Smooth muscle cell (in vitro differentiated cells): ENCODE measurements around the gene CELF2. TPM values are rescaled to one million over a fixed set of nuclear protein-coding genes. Genes with fewer than 3 reads are reported as not detected.

Experiments
- DNase-seq: peaks from one replicate; lab custom pipeline; 2025; ENCODE audit not compliant: unreplicated experiment; lab: John Stamatoyannopoulos, UW
- H2AFZ ChIP-seq: fragments of 200-600 bp; sonication (generic); 2 replicates; pipeline ENCODE4 v1.6.0; 2016; ENCODE audit warnings: antibody characterized with exemption, low read depth, mild to moderate bottlenecking
- H3F3A ChIP-seq: fragments of 200-600 bp; sonication (generic); 2 replicates; pipeline ENCODE4 v1.6.0; 2017; ENCODE audit warnings: antibody characterized with exemption, low read depth
- H3K27ac ChIP-seq: fragments of 200-600 bp; sonication (generic); 2 replicates; pipeline ENCODE4 v1.5.1; 2016; ENCODE audit warnings: low read depth, mild to moderate bottlenecking
- H3K27me3 ChIP-seq: fragments of 200-600 bp; sonication (generic); 2 replicates; pipeline ENCODE4 v1.6.1; 2016; ENCODE audit warnings: low read depth, mild to moderate bottlenecking
- H3K36me3 ChIP-seq: fragments of 200-600 bp; sonication (generic); 2 replicates; pipeline ENCODE4 v1.5.1; 2016; ENCODE audit warnings: low read depth
- H3K4me1 ChIP-seq: fragments of 200-600 bp; sonication (generic); 2 replicates; pipeline ENCODE4 v1.5.1; 2016; ENCODE audit warnings: low read depth
- H3K4me2 ChIP-seq: fragments of 200-600 bp; sonication (generic); 2 replicates; pipeline ENCODE4 v1.6.0; 2016; ENCODE audit warnings: mild to moderate bottlenecking
- H3K4me3 ChIP-seq: fragments of 200-600 bp; sonication (generic); 2 replicates; pipeline ENCODE4 v1.5.1; 2016; ENCODE audit warnings: mild to moderate bottlenecking
- H3K79me2 ChIP-seq: fragments of 200-600 bp; sonication (generic); 2 replicates; pipeline ENCODE4 v1.6.0; 2016; ENCODE audit warnings: low read depth, mild to moderate bottlenecking
- H3K9ac ChIP-seq: fragments of 200-600 bp; sonication (generic); 2 replicates; pipeline ENCODE4 v1.6.0; 2016; ENCODE audit warnings: low read depth
- H3K9me3 ChIP-seq: fragments of 200-600 bp; sonication (generic); replicated peaks from 2 replicates; pipeline ENCODE4 v1.5.1; 2016; ENCODE audit warnings: low read depth
- H4K20me1 ChIP-seq: fragments of 200-600 bp; sonication (generic); 2 replicates; pipeline ENCODE4 v1.6.0; 2016; ENCODE audit warnings: low read depth
- WGBS: methylation state at CpG from one replicate; pipeline ENCODE4 v1.1.7; 2016; ENCODE audit warnings: low lambda C conversion rate; 5-methylcytosine and 5-hydroxymethylcytosine counted together
- polyA plus RNA-seq: library from polyadenylated mRNA; unstranded; fragments of >200 nt; fragmentation: Nextera tagmentation; extraction: Ambion mirVana; gene quantifications from 2 replicates; pipeline ENCODE4 v1.2.1, GENCODE V29; 2016
- total RNA-seq: library from RNA; depleted of rRNA; stranded (reverse); fragments of >200 nt; gene quantifications from 2 replicates; pipeline ENCODE4 v1.2.3, GENCODE V29; 2014
- TF ChIP-seq, protein P1 (sequence below): fragments of 200-600 bp; sonication (generic); IDR thresholded peaks from 2 replicates; pipeline ENCODE4 v1.5.1; 2017; ENCODE audit warnings: borderline replicate concordance, mild to moderate bottlenecking, antibody characterized with exemption; ENCODE audit not compliant: insufficient read depth, poor library complexity, severe bottlenecking

CELF2 gene
- total and polyA plus RNA-seq, 2 experiments from 2014 or later = 3.0 to 4.7 TPM

DNA sequence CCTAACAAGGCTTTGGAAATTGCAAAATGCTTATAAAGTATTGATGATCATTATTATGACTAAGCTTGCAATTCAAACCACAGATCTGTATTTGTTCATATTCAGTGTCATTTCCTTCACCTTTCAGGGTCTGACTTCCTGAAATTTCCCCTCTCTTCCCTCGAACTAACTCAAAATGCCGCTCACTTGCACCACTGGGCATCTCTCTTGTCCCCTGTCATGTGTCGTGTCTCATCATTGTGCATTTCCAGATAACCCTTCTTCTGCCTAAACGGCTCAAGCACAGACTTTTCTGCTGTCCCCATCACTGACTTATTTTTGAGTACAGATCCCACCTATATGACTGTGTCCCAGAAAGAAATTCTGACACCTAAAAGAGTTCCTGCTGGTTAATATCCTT, 41.0 kb upstream of the CELF2 start:
- Histone ChIP-seq H2AFZ (no peak overlapping the region), H3K27me3 (peaks cover 36% of the 10 kb centered on the region), H3K9ac (no peak overlapping the region), H4K20me1 (no peaks in the 10 kb centered on the region), H3K4me1 (no peaks in the 10 kb centered on the region), H3K4me3 (no peak overlapping the region), H3K9me3 (no peaks in the 10 kb centered on the region), H3K36me3 (no peaks in the 10 kb centered on the region), H3K27ac (no peak overlapping the region), H3F3A (no peaks in the 10 kb centered on the region), H3K4me2 (no peak overlapping the region), H3K79me2 (no peaks in the 10 kb centered on the region)
- whole genome bisulfite sequencing = 96% methylated on average over 4 of the region's 4 CpGs
- TF ChIP-seq, protein P1, sequence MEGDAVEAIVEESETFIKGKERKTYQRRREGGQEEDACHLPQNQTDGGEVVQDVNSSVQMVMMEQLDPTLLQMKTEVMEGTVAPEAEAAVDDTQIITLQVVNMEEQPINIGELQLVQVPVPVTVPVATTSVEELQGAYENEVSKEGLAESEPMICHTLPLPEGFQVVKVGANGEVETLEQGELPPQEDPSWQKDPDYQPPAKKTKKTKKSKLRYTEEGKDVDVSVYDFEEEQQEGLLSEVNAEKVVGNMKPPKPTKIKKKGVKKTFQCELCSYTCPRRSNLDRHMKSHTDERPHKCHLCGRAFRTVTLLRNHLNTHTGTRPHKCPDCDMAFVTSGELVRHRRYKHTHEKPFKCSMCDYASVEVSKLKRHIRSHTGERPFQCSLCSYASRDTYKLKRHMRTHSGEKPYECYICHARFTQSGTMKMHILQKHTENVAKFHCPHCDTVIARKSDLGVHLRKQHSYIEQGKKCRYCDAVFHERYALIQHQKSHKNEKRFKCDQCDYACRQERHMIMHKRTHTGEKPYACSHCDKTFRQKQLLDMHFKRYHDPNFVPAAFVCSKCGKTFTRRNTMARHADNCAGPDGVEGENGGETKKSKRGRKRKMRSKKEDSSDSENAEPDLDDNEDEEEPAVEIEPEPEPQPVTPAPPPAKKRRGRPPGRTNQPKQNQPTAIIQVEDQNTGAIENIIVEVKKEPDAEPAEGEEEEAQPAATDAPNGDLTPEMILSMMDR = no peak
- no peak for DNase-seq

DNA sequence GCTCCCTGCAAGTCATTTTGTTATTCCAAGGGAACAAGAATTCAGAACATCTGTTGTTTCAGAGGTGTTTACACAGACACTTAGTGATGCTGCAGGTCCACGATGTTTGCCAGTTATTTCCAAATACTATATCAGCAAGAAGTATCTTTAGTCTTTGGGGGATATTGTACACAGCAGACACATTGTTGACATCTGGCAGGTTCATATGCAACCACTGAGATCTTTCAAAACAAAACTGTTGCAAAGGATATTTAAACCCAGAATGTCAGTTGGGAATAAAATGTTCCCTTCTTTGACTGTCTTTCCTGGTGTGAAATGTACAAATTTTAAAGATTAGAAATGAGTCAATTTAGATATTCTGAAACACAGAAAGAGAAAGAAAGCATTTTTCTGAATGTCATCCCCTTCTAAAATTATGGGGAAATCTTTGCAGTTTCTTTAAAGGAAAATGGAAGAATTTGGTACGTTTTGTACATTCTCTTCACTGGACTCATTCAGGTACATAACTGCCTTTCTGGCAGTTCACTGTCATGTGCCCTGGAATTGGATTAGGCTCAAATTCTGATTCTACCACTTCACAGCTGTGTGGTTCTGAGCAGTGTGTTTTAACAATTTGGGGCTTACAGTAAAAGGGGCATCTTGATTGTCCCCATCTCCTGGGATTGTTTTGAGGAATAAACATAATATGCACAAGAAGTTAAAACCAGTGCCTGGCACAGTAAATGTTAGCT, 40.3 kb upstream of the CELF2 start:
- H3K4me3 ChIP-seq = no peak overlapping the region
- no peak overlapping the region for H2AFZ ChIP-seq
- H3K27ac ChIP-seq = no peak overlapping the region
- H3K4me1 ChIP-seq = no peaks in the 10 kb centered on the region
- no peak overlapping the region for H3K4me2 ChIP-seq
- 86% methylated on average over 2 of the region's 2 CpGs for WGBS
- H3K9ac ChIP-seq = no peak overlapping the region
- H3K79me2 ChIP-seq = no peaks in the 10 kb centered on the region
- no peaks in the 10 kb centered on the region for H4K20me1 ChIP-seq
- TF ChIP-seq, protein P1 = no peak
- no peaks in the 10 kb centered on the region for H3K36me3 ChIP-seq
- no peaks in the 10 kb centered on the region for H3K9me3 ChIP-seq
- H3K27me3 ChIP-seq = peaks cover 30% of the 10 kb centered on the region
- no peak for DNase-seq
- H3F3A ChIP-seq = no peaks in the 10 kb centered on the region

DNA sequence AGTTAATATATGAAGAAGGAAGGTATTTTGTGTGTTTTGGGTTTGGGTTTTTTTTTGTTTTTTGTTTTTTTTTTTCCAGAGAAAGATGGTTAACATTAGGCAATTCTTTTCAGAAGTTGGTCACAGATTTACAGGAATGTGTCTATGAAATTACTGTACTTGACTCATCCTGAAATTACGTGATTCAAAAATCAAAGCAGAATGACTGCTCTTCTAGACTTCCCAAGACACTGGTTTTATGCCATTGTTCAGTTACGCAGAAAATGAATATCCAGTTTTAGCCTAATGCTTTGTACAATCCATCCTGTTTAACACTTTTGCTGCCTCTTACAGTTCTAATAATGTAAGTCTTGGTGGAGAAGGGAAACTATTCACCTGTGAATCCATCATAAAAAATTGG, 39.7 kb upstream of the CELF2 start:
- H3K27me3 ChIP-seq = peaks cover 26% of the 10 kb centered on the region
- H3K4me1 ChIP-seq = no peaks in the 10 kb centered on the region
- TF ChIP-seq, protein P1 = no peak
- no peaks in the 10 kb centered on the region for H4K20me1 ChIP-seq
- H3K27ac ChIP-seq = no peak overlapping the region
- no peak for DNase-seq
- no peak overlapping the region for H3K9ac ChIP-seq
- H3K4me3 ChIP-seq = no peak overlapping the region
- H3K9me3 ChIP-seq = no peaks in the 10 kb centered on the region
- H3F3A ChIP-seq = no peaks in the 10 kb centered on the region
- H3K79me2 ChIP-seq = no peaks in the 10 kb centered on the region
- no peak overlapping the region for H2AFZ ChIP-seq
- H3K36me3 ChIP-seq = no peaks in the 10 kb centered on the region
- H3K4me2 ChIP-seq = no peak overlapping the region
- WGBS = 96% methylated on average over 2 of the region's 2 CpGs

DNA sequence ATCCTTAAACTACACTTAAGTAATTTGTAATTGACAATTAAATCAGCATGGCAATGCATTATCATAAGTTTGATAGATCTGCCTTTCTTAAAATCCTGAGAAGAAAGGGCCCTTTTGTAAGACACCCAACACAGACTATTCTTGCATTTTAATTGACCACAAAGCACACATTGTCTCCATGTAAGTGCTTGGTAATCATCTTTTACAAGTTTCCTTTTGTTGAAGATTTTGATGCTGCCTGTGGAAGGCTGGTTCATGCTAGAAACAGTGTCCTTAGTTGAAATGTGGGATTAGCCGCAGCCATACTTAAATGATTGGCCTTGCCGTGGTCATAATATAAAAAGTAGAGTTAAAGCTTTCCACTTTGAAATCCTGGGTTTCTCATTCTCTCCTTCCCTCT, 32.3 kb upstream of the CELF2 start:
- TF ChIP-seq, protein P1 = no peak
- 51% methylated on average over 2 of the region's 2 CpGs for WGBS
- H3K27ac ChIP-seq = no peak overlapping the region

More for the DNA sequence above, 32.3 kb upstream of the CELF2 start:
- no peaks in the 10 kb centered on the region for H3F3A ChIP-seq
- H4K20me1 ChIP-seq = no peaks in the 10 kb centered on the region
- no peaks in the 10 kb centered on the region for H3K9me3 ChIP-seq
- H3K4me2 ChIP-seq = no peak overlapping the region
- H3K27me3 ChIP-seq = peaks cover 5% of the 10 kb centered on the region
- H3K79me2 ChIP-seq = no peaks in the 10 kb centered on the region
- H3K9ac ChIP-seq = no peak overlapping the region
- peaks cover 4% of the 10 kb centered on the region for H3K4me1 ChIP-seq
- DNase-seq = no peak
- H3K4me3 ChIP-seq = no peak overlapping the region
- H2AFZ ChIP-seq = no peak overlapping the region
- H3K36me3 ChIP-seq = no peaks in the 10 kb centered on the region
